NCI-H2227 treated with DMSO at 0.1 percent for 48 hours (cell line): ENCODE measurements around the gene IER5L.

Experiments used
- DNase-seq: peaks from one replicate; lab custom pipeline; 2025; lab: John Stamatoyannopoulos, UW

The IER5L gene

GRCh38 chr9:129160712-129161533 lies 17.1 kb downstream of the IER5L start:
- DNase-seq, result no peak

GRCh38 chr9:129156163-129156562 lies 21.9 kb downstream of the IER5L start:
- DNase-seq, result no peak

DNA sequence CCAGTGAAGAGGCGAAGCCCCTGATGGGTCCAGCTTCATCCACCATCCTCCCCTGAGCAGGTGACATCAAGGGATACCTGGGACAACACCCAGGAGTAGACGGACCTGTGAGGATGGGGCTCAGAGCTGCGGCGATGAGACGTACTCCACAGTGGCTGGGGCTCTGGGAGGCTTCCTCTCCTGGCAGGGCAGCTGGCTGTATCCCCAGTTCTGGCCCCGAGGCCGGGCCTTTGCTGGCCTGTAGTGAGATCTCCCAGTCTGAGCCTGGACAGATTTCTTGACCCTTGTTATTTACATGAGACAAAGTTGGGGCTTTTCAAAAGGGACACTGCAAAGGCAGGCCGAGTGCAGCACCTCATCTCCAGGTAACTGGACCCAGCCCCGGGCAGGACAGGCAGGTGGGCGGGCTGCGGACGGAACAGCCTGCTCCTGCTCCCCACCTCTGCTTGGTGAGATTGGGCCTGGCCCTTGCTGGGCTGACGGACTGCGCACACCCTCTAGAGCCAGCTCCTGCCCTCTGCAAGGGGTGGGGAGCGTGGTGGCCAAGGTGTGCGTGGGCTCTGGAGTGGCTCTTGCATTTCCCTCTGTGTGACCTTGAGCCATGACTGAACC lies 23.1 kb downstream of the IER5L start:
- DNase-seq, result no peak

- no peak for DNase-seq
Measured at GRCh38 chr9:129151469-129151868, 26.6 kb downstream of the IER5L start.

DNA sequence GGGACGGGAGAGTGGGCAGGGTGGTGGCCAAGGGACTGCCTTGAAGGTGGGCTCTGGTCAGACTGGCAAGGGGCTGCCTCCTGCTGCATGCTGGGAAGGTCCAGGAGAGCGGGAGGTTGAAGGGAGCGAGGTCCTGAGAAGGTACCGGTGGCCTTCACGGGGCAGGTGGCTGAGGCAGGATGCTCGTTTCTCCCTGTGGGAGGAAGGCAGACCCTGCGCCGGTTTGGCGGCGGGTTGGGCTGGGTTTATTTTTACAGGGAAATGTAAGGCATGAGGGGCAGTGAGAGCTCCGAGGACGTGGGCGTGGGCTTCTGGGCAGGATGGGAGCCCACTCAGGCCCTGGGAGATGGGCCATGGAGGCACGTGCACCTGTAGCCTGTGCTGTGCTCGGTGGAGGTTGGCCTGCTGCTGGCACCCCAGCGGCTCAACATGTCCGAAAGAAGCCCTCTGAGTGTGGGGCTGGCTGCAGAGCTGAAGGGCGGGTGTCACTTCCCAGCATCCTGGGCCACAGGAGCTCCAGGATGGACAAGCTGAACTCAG lies 27.3 kb downstream of the IER5L start:
- DNase-seq, result no peak

DNA sequence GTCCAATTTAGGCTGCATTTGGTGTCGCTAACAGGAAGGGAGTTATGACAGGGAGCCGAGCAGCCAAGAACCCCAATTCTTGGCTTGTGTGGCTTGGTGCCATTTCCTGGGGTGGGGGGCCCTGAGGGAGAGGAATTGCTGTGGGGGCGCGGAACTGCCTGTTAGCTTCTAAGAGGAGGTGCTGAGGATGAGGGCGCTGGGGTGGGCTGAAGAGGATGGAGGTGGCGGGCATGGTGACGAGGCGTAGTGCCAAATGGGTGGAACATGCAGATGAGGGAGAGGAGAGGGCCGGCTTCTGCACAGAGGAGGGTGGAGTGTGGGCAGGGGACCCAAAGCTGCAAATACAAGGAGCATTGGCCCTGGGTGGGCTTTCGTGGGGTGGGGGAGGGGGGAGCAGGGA lies 27.9 kb downstream of the IER5L start:
- no peak for DNase-seq

DNA sequence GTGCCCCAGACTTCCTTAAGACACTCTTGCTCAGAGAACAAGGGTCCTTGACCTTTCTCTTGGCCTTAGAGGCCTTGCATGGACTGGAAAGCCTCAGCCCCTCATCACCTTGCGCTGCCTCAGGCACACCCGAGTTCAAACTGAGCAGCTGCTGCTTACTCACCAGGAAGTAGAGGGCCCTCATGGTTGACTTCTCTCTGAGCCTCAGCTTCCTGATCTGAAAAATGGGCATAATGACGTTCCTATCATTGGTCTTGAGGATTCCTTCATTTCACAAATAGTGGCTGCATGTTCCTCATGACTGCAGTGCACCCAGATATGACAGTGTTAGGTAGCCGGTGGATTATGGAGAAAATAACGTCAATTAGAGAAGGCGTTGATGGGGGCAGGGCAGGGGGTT lies 28.6 kb downstream of the IER5L start:
- no peak for DNase-seq

DNA sequence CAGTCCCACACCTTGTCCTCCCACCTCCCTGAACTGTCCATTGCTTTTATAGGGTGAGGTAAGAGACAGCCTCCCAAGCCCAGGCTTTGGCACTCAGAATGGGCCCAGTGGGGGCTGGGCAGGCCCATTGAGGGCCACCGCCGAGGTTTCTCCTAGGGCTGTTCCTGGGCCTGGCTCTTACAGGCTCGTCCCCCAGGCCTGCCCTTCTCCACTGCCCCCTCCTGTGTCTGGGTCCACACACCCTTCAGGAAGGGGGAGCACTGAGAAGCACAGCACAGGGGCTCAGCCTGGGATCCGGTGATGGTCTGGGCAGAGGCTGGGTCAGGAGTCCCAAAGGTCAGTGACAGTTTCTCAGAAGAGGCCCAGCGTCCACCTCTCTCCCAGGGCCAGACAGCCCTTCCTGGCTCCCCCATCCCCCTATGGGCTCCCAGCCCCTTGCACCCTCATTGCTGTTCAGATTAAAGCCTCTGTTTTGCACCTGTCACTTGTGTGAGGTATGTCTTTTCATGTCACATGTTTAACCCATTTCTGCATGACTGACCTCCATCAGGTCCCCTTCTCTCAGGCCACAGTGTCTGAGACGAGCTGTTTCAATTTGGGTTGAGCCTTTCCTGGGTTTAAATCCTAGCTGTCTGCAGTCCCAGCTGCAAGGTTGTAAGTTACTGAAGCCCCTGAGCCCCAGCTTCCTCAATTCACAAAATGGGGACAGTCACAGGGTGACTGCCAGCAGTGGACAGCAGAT lies 29.4 kb downstream of the IER5L start:
- DNase-seq, result no peak

DNA sequence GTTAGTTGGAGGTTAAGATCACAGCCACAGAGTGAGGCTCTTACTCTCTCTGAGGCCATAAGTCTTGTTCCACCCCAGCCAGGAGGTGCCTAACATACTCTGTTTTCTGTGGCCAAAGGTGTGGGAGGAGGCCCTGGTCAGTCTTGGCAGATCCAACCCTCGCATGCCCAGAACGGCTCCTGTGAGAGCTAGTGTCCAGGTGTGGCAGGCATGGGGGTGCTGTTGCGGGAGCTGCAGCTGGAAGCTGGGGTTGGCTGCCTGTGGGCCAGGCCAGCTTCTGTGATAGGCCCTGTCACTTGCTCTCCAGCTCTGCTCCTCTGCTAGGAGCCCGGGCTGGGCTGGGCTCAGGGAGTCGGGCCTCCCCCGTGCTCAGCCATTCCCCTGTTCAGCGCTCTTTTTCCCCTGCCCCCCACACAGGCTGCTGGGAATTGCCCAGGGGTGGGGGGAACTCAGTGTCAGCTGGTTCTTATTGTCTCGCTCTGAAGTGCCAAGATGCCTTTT lies 31.6 kb downstream of the IER5L start:
- no peak for DNase-seq

DNA sequence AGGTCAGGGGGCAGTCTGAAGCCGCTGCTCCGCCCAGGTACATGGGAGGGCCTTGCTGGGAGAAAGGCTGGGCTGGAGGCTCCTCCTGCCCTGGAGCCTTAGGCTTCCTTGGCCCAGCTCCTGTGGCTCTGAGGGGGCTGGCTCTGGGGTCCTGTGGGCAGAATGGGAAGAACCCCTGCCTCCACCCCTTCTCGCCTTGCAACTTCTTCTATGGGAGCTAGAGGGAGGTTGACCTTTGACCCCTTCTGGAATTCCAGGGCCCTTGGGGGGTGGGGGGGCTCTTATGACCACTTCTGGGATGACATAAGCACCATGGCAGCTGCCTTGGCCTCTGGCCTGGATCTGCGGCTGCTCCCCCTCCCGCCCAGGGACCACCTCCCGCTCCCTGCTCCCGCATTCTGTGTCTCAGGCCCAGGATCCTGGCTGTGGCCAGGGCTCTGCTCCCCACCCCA lies 32.2 kb downstream of the IER5L start:
- DNase-seq, result no peak

- DNase-seq, result no peak
Measured at GRCh38 chr9:129145316-129145715, 32.7 kb downstream of the IER5L start.

GRCh38 chr9:129143031-129143927 lies 34.8 kb downstream of the IER5L start:
- peak; percentile 61 for DNase-seq

GRCh38 chr9:129142138-129142935 lies 35.7 kb downstream of the IER5L start:
- DNase-seq, result no peak

- no peak for DNase-seq
Measured at GRCh38 chr9:129141066-129142041, 36.7 kb downstream of the IER5L start.

DNA sequence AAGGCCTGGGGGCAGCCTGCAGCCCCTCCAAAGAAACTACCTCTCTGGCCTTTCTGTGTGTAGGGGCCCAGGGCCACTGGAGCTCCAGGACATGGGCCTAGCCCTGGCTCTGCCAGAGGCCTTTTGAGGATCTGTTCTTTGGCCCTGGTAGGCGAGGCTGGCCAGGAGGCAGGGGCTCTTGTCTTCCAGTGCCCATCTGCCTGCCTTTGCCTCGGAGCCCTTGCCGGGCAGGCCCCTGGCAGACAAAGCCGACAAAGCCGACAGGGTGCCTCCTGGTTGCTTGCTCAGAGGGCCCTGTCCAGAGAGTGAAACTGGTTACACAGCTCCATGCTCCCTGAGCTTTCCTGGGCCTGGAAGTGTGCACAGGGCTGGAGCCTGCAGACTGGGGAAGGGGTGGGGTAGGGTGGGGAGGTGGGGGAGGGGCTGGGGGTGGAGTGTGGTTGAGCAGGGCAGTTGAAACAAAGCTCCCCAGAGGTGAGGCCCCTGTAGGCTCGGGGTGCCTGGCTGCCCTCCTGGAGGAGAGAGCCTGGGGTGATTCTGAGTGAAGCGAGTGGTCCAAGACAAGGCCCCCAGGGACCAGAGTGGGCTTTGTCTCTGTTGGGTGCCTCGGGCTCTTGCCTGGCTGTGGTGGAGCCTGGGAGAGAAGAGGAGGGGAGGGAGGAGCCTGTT lies 37.5 kb downstream of the IER5L start:
- DNase-seq, result peak; percentile 40

GRCh38 chr9:129139993-129140396 lies 38.1 kb downstream of the IER5L start:
- DNase-seq, result peak; percentile 78

DNA sequence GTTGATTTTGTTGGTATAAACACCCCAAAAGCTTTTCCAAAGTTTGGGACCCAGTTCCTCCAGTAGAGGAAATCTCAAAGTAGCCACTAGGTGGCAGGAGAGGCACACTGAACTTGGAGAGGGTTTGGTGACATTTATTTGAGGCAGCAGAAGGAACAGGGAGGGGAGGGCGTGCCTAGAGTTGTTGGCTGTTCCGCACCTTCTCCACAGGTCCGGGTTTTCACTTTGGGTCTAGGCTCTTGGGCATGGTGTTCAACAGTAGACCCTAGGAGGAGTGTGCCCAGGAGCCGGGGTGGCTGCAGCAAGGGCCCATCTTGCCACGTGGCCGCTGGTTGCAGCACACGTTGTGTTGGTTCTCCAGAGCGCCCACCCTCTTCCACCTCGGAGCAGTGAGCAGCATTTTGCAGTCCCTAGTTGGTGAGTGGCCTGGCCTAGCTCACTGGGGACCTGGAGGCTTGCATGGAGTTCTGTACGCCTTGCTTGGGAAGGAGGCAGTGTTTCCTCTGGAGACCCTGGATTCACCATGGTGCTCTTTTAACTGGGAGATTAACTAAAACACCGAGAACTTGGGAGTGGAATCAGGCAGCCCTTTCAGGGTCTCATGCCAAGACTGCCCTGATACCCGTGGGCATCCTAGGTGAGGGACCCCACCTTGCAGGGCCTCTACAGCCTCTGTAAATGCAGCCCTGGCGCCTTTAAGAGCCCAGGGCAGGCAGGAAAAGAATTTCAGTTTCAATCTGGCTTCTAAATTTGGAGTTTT lies 38.6 kb downstream of the IER5L start:
- peak; percentile 63 for DNase-seq
